Middle frontal gyrus (tissue), 1 donor: ENCODE measurements around the gene PDZRN3.

ENCODE experiments used
- DNase-seq: peaks from one replicate; pipeline ENCODE4 v3.0.0-alpha.2; 2015; ENCODE audit warnings: low spot score; ENCODE audit errors: extremely low spot score

PDZRN3 gene

GRCh38 chr3:73350996-73351395, 273.7 kb downstream of the PDZRN3 start:
- DNase-seq, result no peak

DNA sequence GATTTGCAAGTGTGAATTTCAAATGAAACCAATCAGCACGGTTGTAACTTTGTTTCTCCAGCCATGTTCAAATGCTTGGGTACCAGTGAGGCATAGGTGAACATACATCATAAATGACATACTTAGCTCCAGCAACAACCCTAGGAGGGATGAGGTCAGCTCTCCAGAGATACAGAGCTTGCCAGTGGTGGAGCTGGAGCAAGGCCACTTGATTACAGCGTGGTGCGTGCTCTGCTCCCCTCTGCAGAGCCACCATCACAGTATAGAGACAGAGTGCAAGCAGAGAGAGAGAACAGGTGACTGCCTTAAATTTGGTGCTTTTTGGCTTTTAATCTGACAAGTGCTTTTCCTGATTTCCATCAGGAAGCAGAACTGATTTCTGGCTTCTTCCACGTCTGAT, 275.1 kb downstream of the PDZRN3 start:
- DNase-seq, result no peak

- no peak for DNase-seq
Measured at GRCh38 chr3:73342077-73342476, 282.7 kb downstream of the PDZRN3 start.

DNA sequence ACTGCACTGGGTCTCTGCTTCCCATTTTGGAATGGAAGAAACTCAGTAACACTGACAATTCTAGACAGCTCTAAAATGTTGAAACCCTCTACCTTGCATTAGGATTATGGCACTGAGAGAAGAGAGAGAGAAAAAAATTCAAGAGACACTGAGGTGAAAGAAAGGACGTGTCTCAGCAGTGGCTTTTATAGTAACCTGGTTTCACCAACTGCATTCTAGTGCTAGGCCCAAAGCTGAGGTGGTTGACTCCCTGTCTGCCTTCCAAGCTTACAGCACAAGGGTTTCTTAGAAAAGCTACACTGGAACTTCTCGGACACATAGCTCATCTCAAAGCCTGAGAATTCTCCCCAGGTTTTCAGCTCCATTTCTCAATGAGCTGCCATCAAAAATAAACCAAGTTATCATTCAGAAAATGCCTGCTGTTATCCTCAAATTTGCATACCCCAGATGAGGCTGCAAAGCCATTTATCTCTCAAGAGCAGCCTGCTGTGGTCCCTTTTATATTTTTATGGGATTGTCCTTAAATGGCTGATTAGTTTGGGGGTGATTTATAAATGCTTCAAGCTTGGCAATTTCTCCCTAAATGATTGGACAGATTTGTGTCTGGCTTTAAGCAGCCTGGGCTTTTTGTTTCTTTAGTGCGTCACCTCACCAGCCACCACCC, 283.3 kb downstream of the PDZRN3 start:
- no peak for DNase-seq

GRCh38 chr3:73332558-73332957, 292.2 kb downstream of the PDZRN3 start:
- DNase-seq, result no peak
